NCI-H2227 (cell line): ENCODE data around the gene OSTM1.

Source experiments
- DNase-seq: peaks from one replicate; lab custom pipeline; 2025; ENCODE audit not compliant: unreplicated experiment; lab: John Stamatoyannopoulos, UW

The OSTM1 gene

GRCh38 chr6:108074359-108075144, at the start of gene OSTM1:
TSS of gene OSTM1 (minus strand) at chr6:108074741. CDS start at chr6:108074651, 90 bp downstream.
- peak; percentile 90 for DNase-seq

- DNase-seq: no peak
Measured at GRCh38 chr6:108123946-108124345, 49.4 kb upstream of the OSTM1 start.

GRCh38 chr6:108123481-108123929, 49.0 kb upstream of the OSTM1 start:
- DNase-seq: no peak

GRCh38 chr6:108121612-108122011, 47.1 kb upstream of the OSTM1 start:
- no peak for DNase-seq

GRCh38 chr6:108120311-108120710, 45.8 kb upstream of the OSTM1 start:
- DNase-seq: no peak

- DNase-seq: no peak
Measured at GRCh38 chr6:108119769-108120141, 45.2 kb upstream of the OSTM1 start.

GRCh38 chr6:108118810-108119768, 44.5 kb upstream of the OSTM1 start:
- DNase-seq: no peak

- DNase-seq: no peak
Measured at GRCh38 chr6:108118359-108118724, 43.8 kb upstream of the OSTM1 start.

- DNase-seq: no peak
Measured at GRCh38 chr6:108117427-108118358, 43.2 kb upstream of the OSTM1 start.

- no peak for DNase-seq
Measured at GRCh38 chr6:108116546-108117426, 42.2 kb upstream of the OSTM1 start.

GRCh38 chr6:108115598-108116058, 41.1 kb upstream of the OSTM1 start:
- peak; percentile 35 for DNase-seq

GRCh38 chr6:108114841-108115597, 40.5 kb upstream of the OSTM1 start:
- peak; percentile 78 for DNase-seq

- peak; percentile 30 for DNase-seq
Measured at GRCh38 chr6:108113557-108114519, 39.3 kb upstream of the OSTM1 start.

GRCh38 chr6:108108374-108108773, 33.8 kb upstream of the OSTM1 start:
- DNase-seq: no peak

- DNase-seq: no peak
Measured at GRCh38 chr6:108107102-108107501, 32.6 kb upstream of the OSTM1 start.

- no peak for DNase-seq
Measured at GRCh38 chr6:108106694-108107093, 32.2 kb upstream of the OSTM1 start.

GRCh38 chr6:108106261-108106660, 31.7 kb upstream of the OSTM1 start:
- no peak for DNase-seq

- no peak for DNase-seq
Measured at GRCh38 chr6:108105571-108105970, 31.0 kb upstream of the OSTM1 start.
